22Rv1 (cell line): ENCODE results near the gene CLNS1A.

Experiments
- H3K27ac ChIP-seq: fragments of 450-650 bp; 2 replicates; pipeline ENCODE4 v1.5.1; 2017
- ZFX ChIP-seq: fragments of 450-650 bp; IDR thresholded peaks from 2 replicates; pipeline ENCODE4 v1.6.1; 2017; ENCODE audit warnings: antibody characterized with exemption, borderline replicate concordance
- TF ChIP-seq, protein P1 (sequence below): fragments of 450-650 bp; IDR thresholded peaks from 2 replicates; pipeline ENCODE4 v1.5.1; 2017; ENCODE audit warnings: mild to moderate bottlenecking

Gene CLNS1A

GRCh38 chr11:77568916-77569675 lies 68.5 kb downstream of the CLNS1A start:
- no peak overlapping the region for H3K27ac ChIP-seq
- TF ChIP-seq ZFX = no peak
- TF ChIP-seq, protein P1, sequence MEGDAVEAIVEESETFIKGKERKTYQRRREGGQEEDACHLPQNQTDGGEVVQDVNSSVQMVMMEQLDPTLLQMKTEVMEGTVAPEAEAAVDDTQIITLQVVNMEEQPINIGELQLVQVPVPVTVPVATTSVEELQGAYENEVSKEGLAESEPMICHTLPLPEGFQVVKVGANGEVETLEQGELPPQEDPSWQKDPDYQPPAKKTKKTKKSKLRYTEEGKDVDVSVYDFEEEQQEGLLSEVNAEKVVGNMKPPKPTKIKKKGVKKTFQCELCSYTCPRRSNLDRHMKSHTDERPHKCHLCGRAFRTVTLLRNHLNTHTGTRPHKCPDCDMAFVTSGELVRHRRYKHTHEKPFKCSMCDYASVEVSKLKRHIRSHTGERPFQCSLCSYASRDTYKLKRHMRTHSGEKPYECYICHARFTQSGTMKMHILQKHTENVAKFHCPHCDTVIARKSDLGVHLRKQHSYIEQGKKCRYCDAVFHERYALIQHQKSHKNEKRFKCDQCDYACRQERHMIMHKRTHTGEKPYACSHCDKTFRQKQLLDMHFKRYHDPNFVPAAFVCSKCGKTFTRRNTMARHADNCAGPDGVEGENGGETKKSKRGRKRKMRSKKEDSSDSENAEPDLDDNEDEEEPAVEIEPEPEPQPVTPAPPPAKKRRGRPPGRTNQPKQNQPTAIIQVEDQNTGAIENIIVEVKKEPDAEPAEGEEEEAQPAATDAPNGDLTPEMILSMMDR = no peak

DNA sequence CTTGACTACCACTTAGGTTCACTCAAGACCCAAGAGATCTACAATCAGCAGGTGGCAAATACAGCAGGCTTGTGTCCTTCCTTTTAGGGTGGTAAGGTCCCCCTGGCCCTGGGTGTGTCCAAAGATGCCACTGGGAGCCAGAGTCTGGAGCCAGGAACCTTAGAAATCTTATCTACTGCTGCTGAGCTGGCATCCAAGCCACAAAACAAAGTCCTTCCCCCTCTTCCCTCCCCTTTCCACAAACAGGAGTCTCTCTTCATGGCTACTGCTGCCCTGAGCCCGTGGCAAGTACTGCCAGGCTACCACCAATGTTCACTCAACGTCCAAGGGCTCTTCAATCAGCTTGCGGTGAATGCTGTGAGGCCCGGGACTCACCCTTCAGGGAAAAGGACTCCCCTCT lies 69.3 kb downstream of the CLNS1A start:
- TF ChIP-seq, protein P1 = no peak
- TF ChIP-seq ZFX = no peak
- no peak overlapping the region for H3K27ac ChIP-seq
